GM19238 (cell line): ENCODE results near the gene MIS12.

Experiments used
- DNase-seq: peaks from one replicate; pipeline ENCODE4 v3.0.0; 2011; ENCODE audit warnings: low spot score; ENCODE audit not compliant: insufficient read length

The MIS12 gene

DNA sequence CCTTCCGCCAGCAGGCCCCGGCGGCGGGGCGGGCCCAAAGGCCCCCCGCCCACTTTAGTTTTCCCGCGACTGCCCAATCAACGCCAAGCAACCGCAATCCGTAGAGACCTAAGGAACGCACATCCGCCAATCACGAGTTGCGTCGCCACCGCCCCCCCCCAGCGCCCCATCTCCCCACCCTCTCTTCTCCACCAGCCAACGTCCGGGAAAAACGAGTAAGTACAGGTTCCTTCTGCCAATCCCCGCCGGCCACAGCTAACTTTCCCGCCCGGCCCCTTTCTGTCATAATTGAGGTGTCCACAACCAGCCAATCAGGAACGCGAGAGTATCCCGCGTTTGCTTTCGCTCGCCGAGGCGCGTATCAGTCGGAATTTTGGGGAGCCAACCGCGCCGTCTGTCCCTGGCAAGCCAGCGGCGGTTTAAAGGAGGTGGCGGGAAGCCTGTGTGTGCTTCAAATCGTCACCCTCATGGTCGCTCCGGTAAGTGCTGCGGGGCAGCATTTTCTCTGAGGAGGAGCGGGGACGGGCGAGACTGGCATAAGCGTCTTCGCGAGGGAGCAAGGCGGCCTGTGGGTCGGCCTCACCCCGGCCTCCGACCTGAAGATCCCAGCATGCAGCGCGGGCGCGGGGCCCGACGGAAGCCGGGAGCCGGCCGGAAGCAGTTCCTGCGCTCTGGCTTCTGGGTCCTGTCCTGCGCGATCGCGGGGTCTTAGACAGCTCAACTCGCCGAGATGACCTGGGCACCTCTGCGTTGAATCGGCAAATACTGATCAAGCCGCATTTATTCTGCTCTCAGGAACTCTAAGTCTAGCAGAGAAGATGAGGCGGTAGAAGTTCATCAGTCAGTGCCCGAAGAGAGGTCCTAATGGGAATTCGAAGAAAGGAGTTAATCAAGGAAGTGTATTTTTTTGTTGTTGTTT, at the start of gene MIS12:
TSS of gene MIS12 (plus strand) at position 361 of the 919 bp plus-strand sequence. CDS start 2,297 bp downstream, outside the sequence.
- DNase-seq = peak; percentile 87

GRCh38 chr17:5437721-5438317, 48.5 kb upstream of the MIS12 start:
- no peak for DNase-seq

- peak; percentile 90 for DNase-seq
These were observed 47.5 kb upstream of the MIS12 start, which contains the start of gene C1QBP for GRCh38 chr17:5438716-5439445. Gene C1QBP (minus strand): TSS chr17:5439155. CDS start chr17:5439073, 82 bp downstream.

GRCh38 chr17:5439446-5439764, 47.0 kb upstream of the MIS12 start:
- DNase-seq = no peak

DNA sequence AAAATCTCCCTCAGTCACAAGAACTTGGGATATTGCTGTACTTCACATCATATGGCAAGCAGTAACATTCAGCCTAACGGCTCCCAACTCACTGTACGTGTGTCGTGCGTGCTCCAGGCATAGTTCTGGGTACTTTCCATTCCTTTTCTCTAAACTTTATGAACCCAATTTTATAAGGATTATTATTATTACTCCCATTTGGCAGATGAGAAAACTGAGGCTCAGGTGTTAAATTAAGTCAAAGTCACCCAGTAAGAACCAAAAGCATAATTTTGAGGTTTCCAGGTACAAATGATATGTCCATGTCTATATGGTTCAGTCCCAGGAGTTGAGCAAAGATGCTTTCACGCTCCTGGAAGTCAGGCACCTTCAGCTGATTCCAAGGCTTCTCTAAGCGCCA, 42.6 kb upstream of the MIS12 start:
- DNase-seq = no peak

DNA sequence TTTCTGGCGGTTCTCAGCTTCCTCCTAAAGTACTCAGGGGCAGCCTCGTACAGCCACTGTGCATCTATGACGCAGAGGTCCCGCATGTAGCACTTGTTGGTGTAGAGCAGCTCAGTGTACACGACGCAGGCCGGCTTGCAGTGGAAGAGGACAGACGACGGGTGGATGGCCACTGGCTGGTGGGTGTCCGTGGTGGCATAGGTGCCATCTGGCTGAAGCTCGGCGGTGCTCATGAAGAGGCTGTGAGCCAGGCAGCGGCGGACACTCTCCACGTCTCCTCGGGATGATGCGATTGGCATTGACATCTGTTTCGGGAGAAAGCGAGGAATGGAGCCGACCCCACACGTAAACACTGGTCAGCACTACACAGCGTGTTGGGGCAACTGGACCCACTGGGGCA, 42.2 kb upstream of the MIS12 start:
- DNase-seq = no peak

GRCh38 chr17:5446786-5447185, 39.6 kb upstream of the MIS12 start:
- no peak for DNase-seq

GRCh38 chr17:5464717-5465507, 21.5 kb upstream of the MIS12 start:
- no peak for DNase-seq

DNA sequence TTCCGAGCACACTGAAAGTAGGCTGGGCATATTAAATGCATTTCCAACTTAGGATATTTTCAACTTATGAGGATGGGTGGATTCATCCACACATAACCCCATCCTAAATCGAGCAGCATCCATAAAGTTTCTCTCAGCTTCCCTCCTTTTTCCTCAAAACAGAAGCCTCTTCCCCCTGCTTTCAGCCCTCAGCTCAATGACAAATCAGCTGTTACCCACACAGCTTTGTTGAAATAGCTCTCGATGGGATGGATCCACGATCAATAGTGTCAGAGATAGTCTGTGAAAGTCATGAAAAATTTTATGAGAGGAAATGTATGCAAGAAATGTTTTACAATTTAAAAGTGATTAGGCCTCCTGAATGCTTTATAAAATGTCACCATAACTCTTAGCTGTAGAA, 20.1 kb upstream of the MIS12 start:
- DNase-seq = no peak

GRCh38 chr17:5467416-5467815, 18.9 kb upstream of the MIS12 start:
- no peak for DNase-seq

GRCh38 chr17:5468075-5468473, 18.3 kb upstream of the MIS12 start:
- DNase-seq = no peak

DNA sequence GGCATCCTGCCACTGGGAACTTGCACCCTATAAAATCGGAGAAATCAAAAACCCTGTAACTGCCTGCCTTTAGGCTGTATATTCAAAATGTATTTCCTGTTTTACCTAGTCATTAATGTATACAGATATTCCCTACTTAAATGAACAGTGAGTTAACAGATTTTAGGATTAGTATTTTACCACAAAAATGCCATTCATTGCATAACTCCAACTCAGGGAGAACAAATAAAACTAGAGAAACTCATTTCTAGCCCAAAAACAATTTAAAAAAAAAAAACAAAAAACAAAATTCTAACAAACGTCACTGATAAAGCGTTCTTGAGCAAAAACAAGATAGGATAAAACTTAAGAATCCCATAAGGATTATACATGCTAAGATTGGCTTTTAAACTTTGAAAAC, 13.9 kb upstream of the MIS12 start:
- DNase-seq = no peak

GRCh38 chr17:5473906-5474305, 12.5 kb upstream of the MIS12 start:
- DNase-seq = no peak

- DNase-seq = no peak
These were observed 7.4 kb upstream of the MIS12 start for GRCh38 chr17:5478992-5479391.

GRCh38 chr17:5480962-5481361, 5.4 kb upstream of the MIS12 start:
- DNase-seq = no peak

DNA sequence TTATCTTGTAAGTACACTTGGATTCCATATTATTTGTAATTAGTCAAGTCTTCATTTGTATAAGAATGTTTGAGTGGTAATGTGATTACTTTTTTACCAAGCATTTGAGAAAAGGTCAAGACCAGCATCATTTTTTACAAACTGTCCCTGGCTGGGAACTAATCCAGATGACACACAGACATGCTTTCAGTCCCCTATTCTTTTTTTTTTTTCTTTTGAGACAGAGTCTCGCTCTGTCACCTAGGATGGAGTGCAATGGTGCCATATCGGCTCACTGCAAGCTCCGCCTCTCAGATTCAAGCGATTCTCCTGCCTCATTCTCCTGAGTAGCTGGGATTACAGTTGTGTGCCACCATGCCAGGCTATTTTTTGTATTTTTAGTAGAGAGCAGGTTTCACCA, 4.9 kb upstream of the MIS12 start:
- no peak for DNase-seq

GRCh38 chr17:5485270-5486205, 828 bp upstream of the MIS12 start, which contains the start of gene DERL2:
Gene DERL2 (minus strand): TSS chr17:5486178. CDS start chr17:5486161, 17 bp downstream.
- DNase-seq = peak; percentile 29

DNA sequence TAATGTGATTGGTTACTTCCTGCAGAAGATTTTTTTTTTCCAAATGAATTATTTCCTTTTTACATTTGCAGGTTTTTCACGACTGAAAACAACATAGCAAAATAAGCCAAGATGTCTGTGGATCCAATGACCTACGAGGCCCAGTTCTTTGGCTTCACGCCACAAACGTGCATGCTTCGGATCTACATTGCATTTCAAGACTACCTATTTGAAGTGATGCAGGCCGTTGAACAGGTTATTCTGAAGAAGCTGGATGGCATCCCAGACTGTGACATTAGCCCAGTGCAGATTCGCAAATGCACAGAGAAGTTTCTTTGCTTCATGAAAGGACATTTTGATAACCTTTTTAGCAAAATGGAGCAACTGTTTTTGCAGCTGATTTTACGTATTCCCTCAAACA, 2.4 kb downstream of the MIS12 start:
- DNase-seq = no peak

DNA sequence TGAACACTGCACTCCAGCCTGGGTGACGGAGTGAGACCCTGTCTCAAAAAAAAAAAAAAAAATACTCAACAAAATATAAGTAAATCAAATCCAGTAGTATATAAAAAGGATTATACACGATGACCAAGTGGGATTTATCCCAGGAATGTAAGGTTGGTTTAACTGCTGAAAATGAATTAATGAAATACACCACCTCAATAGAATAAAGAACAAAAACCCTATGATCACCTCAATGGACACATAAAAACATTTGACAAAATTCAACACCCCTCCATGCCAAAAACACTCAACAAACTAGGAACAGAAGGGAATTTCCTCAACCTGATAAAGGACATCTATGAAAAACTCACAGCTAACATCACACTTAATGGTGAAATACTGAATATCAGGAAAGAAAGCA, 6.6 kb downstream of the MIS12 start:
- DNase-seq = no peak
